Stimulated activated CD4-positive, alpha-beta T cell treated with anti-CD3 and anti-CD28 coated beads, Interleukin-4, amount 100 ng/mL, for 24 hours (primary cell): ENCODE data around the gene FAM181A.
A peak's percentile ranks its signal among the peaks of the same experiment; 100 is the strongest.

Experiments
- DNase-seq: peaks from one replicate; pipeline ENCODE4 v3.0.0-alpha.2; 2020

FAM181A gene

GRCh38 chr14:93964281-93964680 lies 37.1 kb downstream of the FAM181A start:
- DNase-seq, result no peak

GRCh38 chr14:93964820-93965286 lies 37.7 kb downstream of the FAM181A start:
- no peak for DNase-seq

- no peak for DNase-seq
Measured at GRCh38 chr14:93965287-93965821, 38.2 kb downstream of the FAM181A start.

GRCh38 chr14:93965946-93966474 lies 38.9 kb downstream of the FAM181A start:
- DNase-seq, result no peak

GRCh38 chr14:93967637-93968250 lies 40.6 kb downstream of the FAM181A start:
- no peak for DNase-seq

GRCh38 chr14:93969082-93969828 lies 42.1 kb downstream of the FAM181A start:
- DNase-seq, result no peak

GRCh38 chr14:93970585-93970964 lies 43.4 kb downstream of the FAM181A start:
- peak; percentile 76 for DNase-seq

- DNase-seq, result peak; percentile 72
Measured at GRCh38 chr14:93970965-93971634, 44.0 kb downstream of the FAM181A start.

GRCh38 chr14:93971635-93972027 lies 44.5 kb downstream of the FAM181A start:
- DNase-seq, result no peak

GRCh38 chr14:93972618-93973205 lies 45.6 kb downstream of the FAM181A start:
- no peak for DNase-seq

- DNase-seq, result no peak
Measured at GRCh38 chr14:93973607-93974006, 46.5 kb downstream of the FAM181A start.

- no peak for DNase-seq
Measured at GRCh38 chr14:93974299-93974698, 47.2 kb downstream of the FAM181A start.

GRCh38 chr14:93974833-93975232 lies 47.7 kb downstream of the FAM181A start:
- DNase-seq, result no peak

- peak; percentile 64 for DNase-seq
Measured at GRCh38 chr14:93975791-93976476, 48.8 kb downstream of the FAM181A start.

GRCh38 chr14:93976477-93977057 lies 49.4 kb downstream of the FAM181A start, which contains the start of gene ASB2:
ASB2 (minus strand) TSS chr14:93976570; CDS start chr14:93964539, 12,031 bp downstream.
- no peak for DNase-seq

GRCh38 chr14:93977171-93977570 lies 50.0 kb downstream of the FAM181A start:
- no peak for DNase-seq

GRCh38 chr14:93977790-93978581 lies 50.8 kb downstream of the FAM181A start:
- peak; percentile 86 for DNase-seq

- no peak for DNase-seq
Measured at GRCh38 chr14:93978735-93979134, 51.6 kb downstream of the FAM181A start.
